Prostate gland (tissue), 2 donors: ENCODE measurements around the gene GNAZ. TPM values are rescaled to one million over a fixed set of nuclear protein-coding genes. Genes with fewer than 3 reads are reported as not detected.
"Not testable (repeated sequence)": the region's sequence is repeated elsewhere in the genome, so short reads cannot be mapped to it uniquely, and the experiment has no call there.

ENCODE experiments used
- DNase-seq: peaks from one replicate; pipeline ENCODE4 v3.0.0-alpha.2; 2019; ENCODE audit warnings: low spot score
- H3K27ac ChIP-seq, 2 donors: fragments of 200-600 bp; sonication (generic); 2 replicates each; pipeline ENCODE4 v1.5.1; 2017 to 2019
- H3K27me3 ChIP-seq: fragments of 200-600 bp; sonication (generic); replicated peaks from 2 replicates; pipeline ENCODE4 v1.5.1; 2019; ENCODE audit not compliant: insufficient read depth
- H3K36me3 ChIP-seq, 2 donors: fragments of 200-600 bp; sonication (generic); 1 replicate in 1 of 2; 2 replicates in 1 of 2; pipeline versions ENCODE4 v1.5.1 to v1.8.1; 2017 to 2019
- H3K4me1 ChIP-seq: fragments of 200-600 bp; sonication (generic); replicated peaks from 2 replicates; pipeline ENCODE4 v1.5.1; 2019
- H3K4me3 ChIP-seq, 2 donors: fragments of 200-600 bp; sonication (generic); 2 replicates each; pipeline ENCODE4 v1.5.1; 2017 to 2019
- H3K9me3 ChIP-seq: fragments of 200-600 bp; sonication (generic); 2 replicates; pipeline ENCODE4 v1.5.1; 2017
- POLR2A ChIP-seq: fragments of 450-650 bp; IDR thresholded peaks from one replicate; pipeline ENCODE4 v1.6.1; 2016; ENCODE audit warnings: antibody characterized with exemption, mild to moderate bottlenecking
- POLR2AphosphoS5 ChIP-seq: sonication (generic); formaldehyde crosslinking; IDR thresholded peaks from one replicate; pipeline ENCODE4 v1.6.1; 2017; ENCODE audit warnings: antibody characterized with exemption
- WGBS: methylation state at CpG from one replicate; pipeline ENCODE4 v1.1.5; 2018; 5-methylcytosine and 5-hydroxymethylcytosine counted together
- intact Hi-C: fragments of 100-400 bp; cut with DNase I; formaldehyde crosslinking; loops from one replicate; pipeline ENCODE4 v1.14.2; 2022
- total RNA-seq, 2 donors: library from RNA; depleted of rRNA; stranded (reverse); fragments of >200 nt; gene quantifications; one replicate each; pipeline ENCODE4 v1.1.0, GENCODE V29; 2016
- TF ChIP-seq, protein P1 (sequence below), 4 experiments: fragments of 200-600 bp in 2 of 4; fragments of 450-650 bp in 2 of 4; sonication (generic) in 2 of 4; IDR thresholded peaks; 1 replicate in 3 of 4; 2 replicates in 1 of 4; pipeline ENCODE4 v1.5.1; 2016 to 2019; ENCODE audit warnings: antibody characterized with exemption in 4 of 4, mild to moderate bottlenecking in 2 of 4, moderate library complexity in 2 of 4

GNAZ gene
- total RNA-seq, 2 donors from 2014 or later: 5.7 to 22.6 TPM

DNA sequence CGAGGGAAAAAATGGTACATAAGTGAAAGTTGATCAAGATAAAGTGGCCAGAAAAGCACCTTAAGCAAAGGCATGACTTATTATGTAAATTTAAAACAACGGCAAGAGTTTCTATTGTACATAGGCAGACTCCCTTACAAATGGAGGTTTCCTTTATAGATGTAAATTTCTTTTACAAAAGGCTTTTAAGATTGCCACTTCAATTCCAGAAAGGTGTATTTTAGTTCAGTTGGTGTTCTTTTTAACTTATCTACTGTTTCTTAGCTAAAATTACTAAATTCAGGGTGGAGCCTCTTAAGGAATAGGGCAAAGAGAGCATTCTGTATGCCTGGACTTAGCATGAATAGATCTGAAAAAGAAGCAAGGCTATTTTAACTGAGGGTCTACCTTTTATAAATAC is 24.9 kb upstream of the GNAZ start:
- Histone ChIP-seq H3K4me3 (no peak overlapping the region), H3K4me1 (no peaks in the 10 kb centered on the region), H3K27ac (no peak overlapping the region), H3K9me3 (no peaks in the 10 kb centered on the region), H3K36me3 (no peaks in the 10 kb centered on the region), H3K27me3 (no peaks in the 10 kb centered on the region)
- no peak for DNase-seq
- intact Hi-C loops: no loop called here
- 46% methylated on average over 2 of the region's 2 CpGs for WGBS
- TF ChIP-seq POLR2AphosphoS5 (no peak), POLR2A (no peak)
- TF ChIP-seq, protein P1, sequence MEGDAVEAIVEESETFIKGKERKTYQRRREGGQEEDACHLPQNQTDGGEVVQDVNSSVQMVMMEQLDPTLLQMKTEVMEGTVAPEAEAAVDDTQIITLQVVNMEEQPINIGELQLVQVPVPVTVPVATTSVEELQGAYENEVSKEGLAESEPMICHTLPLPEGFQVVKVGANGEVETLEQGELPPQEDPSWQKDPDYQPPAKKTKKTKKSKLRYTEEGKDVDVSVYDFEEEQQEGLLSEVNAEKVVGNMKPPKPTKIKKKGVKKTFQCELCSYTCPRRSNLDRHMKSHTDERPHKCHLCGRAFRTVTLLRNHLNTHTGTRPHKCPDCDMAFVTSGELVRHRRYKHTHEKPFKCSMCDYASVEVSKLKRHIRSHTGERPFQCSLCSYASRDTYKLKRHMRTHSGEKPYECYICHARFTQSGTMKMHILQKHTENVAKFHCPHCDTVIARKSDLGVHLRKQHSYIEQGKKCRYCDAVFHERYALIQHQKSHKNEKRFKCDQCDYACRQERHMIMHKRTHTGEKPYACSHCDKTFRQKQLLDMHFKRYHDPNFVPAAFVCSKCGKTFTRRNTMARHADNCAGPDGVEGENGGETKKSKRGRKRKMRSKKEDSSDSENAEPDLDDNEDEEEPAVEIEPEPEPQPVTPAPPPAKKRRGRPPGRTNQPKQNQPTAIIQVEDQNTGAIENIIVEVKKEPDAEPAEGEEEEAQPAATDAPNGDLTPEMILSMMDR (IDR thresholded peaks at IDR 0.05): no peak

DNA sequence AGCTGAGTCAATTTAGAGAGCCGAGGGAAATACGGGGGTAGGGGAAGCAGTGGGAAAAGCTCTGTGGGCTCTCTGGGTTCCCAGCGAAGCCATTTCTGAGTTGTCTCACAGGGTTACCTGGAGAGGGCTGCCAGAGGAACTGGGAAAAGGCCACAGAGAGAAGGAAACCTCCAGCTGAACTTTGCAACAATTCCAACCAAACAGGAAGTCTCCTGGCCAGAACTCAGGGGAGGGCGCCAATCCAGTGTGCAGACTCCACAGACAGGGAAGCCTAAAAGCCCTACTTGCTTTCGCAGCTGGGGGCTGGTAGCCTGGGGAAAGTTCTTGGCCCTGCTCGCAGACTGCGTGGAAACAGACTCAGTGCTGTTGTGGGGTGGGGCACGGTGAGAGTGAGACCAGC is 23.1 kb upstream of the GNAZ start:
- intact Hi-C loops: no loop called here
- WGBS: 94% methylated on average over 8 of the region's 8 CpGs
- TF ChIP-seq POLR2AphosphoS5 (no peak), POLR2A (no peak)
- TF ChIP-seq, protein P1 (IDR thresholded peaks at IDR 0.05): no peak
- no peak overlapping the region for H3K27ac ChIP-seq
- no peak overlapping the region for H3K4me3 ChIP-seq
- H3K27me3 ChIP-seq: no peaks in the 10 kb centered on the region
- H3K4me1 ChIP-seq: no peaks in the 10 kb centered on the region
- no peaks in the 10 kb centered on the region for H3K36me3 ChIP-seq
- DNase-seq: no peak
- H3K9me3 ChIP-seq: no peaks in the 10 kb centered on the region

DNA sequence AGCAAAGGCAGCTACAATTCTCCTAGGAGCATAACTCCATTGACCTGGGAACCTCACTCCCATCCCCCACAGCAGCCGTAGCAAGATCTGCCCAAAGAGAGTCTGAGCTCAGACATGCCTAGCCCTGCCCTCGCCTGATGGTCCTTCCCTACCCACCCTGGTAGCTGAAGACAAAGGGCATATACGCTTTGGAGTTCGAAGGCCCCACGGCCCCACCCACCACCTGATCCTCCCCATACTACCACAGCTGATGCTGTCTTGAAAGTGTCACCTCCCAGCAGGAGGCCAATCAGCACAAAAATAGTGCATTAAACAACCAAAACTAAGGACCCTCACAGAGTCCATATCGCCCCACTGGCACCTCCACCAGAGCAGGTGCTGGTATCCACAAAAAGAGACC is 22.6 kb upstream of the GNAZ start:
- Histone ChIP-seq H3K27ac (no peak overlapping the region), H3K4me3 (no peak overlapping the region), H3K27me3 (no peaks in the 10 kb centered on the region), H3K4me1 (no peaks in the 10 kb centered on the region), H3K9me3 (no peaks in the 10 kb centered on the region), H3K36me3 (no peaks in the 10 kb centered on the region)
- DNase-seq: no peak
- intact Hi-C loops: no loop called here
- WGBS: 81% methylated on average over 6 of the region's 6 CpGs
- TF ChIP-seq POLR2AphosphoS5: no peak
- TF ChIP-seq, protein P1 (IDR thresholded peaks at IDR 0.05): no peak
- no peak for TF ChIP-seq POLR2A

DNA sequence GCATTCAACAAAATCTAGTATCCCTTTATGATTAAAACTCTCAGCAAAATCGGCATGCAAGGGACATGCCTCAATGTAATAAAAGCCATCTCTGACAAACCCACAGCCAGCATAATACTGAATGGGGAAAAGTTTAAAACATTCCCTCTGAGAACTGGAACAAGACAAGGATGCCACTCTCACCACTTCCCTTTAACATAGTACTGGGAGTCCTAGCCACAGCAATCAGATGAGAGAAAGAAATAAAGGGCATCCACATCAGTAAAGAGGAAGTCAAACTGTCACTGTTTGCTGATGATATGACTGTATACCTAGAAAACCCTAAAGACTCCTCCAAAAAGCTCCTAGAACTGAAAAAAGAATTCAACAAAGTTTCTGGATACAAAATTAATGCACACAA is 19.8 kb upstream of the GNAZ start:
- H3K4me1 ChIP-seq, H3K4me3 ChIP-seq, intact Hi-C loops, H3K9me3 ChIP-seq, H3K27ac ChIP-seq, H3K36me3 ChIP-seq, DNase-seq, H3K27me3 ChIP-seq: not testable (repeated sequence)
- WGBS: 78% methylated on average over 1 of the region's 1 CpG

DNA sequence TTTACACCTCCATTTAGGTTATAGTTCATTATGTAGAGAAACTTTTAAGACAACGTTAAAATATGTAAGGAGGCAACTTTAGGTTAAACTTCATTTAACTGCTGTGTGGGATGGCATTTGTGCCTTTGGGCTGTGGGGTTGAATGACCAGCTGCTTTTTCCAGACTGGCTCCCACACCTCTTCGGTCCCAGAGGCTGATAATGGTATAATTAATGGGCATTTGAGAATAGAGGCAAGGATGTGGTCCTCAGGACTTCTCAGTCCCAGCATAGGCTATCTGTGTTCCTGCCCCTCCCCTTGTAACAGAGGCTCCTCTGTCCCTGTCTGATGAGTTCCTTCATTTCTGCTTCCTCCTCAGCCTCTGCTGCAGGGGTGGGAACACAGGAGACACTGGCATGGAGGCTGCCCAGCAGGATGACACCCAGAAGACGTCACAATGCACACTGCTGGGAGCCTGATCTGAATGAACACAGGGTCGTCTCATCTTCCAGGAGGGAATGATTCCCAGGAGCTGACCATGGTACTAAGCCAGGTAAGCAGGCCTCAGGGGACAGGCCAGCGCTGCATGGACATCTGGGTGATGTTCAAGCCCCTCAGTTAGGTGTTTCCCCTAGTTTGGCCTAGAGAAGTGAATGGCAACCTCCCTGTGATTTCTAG is 17.1 kb upstream of the GNAZ start:
- intact Hi-C loops: no loop called here
- no peak for TF ChIP-seq POLR2AphosphoS5
- no peak for TF ChIP-seq POLR2A
- TF ChIP-seq, protein P1 (IDR thresholded peaks at IDR 0.05): no peak
- no peak for DNase-seq
- Histone ChIP-seq H3K4me3 (no peak overlapping the region), H3K27me3 (no peaks in the 10 kb centered on the region), H3K9me3 (no peaks in the 10 kb centered on the region), H3K4me1 (no peaks in the 10 kb centered on the region), H3K36me3 (no peaks in the 10 kb centered on the region), H3K27ac (no peak overlapping the region)
- 32% methylated on average over 5 of the region's 5 CpGs for WGBS
